Right kidney (tissue), 1 donor: ENCODE data around the gene CEP68.
"Not testable (repeated sequence)": the region's sequence is repeated elsewhere in the genome, so short reads cannot be mapped to it uniquely, and the experiment has no call there.

ENCODE experiments used
- DNase-seq: peaks from one replicate; pipeline ENCODE4 v3.0.0-alpha.2; 2016

The CEP68 gene

DNA sequence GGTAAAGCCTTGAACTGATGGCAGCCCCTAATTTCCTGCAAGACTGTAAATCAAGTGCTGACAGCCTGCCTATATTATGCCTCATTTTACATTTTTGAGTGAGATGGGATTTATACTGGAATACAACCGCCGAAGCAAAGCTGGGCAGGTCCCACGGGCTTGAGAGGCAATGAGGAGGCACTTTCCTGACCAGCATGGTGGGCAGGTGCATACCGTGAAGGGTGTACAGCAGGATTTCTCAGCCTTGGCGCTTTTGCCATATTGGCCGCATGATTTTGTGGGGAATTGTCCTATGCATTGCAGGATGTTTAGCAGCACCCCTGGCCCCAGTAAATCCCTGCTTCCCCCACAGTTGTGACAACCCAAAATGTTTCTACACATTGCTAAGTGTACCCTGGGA is 22.8 kb downstream of the CEP68 start:
- DNase-seq = no peak

DNA sequence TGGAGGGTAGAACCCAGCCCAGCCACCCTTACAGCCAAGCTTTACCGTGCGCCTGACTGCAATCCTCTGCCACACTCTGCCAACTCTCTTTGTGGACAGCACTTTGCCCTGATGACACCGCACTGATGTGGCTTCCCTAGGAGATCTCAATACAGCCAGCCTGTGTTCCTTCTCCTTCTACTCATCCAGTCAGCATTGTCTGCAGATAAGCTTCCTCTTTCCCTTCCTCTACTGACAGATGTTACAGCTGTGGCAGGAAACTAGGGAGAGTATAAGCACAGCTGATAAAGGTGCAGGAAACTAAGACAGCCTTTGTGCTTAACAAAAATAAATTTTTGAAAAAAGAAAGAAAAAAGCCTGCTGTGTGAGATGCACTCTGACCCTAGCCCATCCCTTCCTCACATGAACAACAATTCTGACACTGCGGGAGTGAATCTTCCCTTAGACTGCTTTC is 25.0 kb downstream of the CEP68 start:
- no peak for DNase-seq

GRCh38 chr2:65085148-65085547 is 28.9 kb downstream of the CEP68 start:
- no peak for DNase-seq

DNA sequence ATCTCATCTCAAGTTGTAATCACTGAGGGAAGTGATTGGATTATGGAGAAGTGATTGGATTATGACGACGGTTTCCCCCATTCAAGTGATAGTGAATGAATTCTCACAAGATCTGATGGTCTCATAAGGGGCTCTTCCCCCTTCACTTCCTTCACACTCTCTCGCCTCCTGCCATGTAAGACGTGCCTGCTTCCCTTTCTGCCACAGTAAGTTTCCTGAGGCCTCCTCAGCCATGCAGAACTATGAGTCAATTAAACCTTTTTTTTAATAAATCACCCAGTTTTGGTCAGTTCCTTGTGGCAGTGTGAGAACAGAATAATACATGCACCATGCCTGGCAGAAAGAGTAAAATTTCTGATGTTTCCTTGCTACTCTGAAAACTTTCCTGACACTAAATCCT is 36.6 kb downstream of the CEP68 start:
- no peak for DNase-seq

- no peak for DNase-seq
These were observed 37.0 kb downstream of the CEP68 start for GRCh38 chr2:65093211-65093610.

GRCh38 chr2:65096948-65097347 is 40.7 kb downstream of the CEP68 start:
- DNase-seq = no peak

DNA sequence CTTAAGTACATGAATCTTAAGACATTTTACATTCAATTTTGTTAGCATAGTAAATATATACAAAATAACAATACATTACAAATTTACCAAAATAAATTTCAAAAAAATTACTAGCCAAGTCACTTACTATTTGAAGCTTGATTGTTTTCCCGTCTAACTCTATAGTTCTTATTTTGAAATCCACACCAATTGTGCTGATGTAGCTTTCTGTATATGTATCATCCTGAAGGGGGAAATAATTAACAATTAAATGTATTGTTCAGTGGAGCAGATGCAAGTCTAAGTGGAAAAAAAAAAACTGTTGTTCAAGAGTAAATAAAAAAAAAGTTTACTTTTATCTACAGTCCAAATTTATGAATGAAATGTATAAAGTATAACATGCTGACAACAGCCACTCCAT is 41.6 kb downstream of the CEP68 start:
- DNase-seq = no peak

DNA sequence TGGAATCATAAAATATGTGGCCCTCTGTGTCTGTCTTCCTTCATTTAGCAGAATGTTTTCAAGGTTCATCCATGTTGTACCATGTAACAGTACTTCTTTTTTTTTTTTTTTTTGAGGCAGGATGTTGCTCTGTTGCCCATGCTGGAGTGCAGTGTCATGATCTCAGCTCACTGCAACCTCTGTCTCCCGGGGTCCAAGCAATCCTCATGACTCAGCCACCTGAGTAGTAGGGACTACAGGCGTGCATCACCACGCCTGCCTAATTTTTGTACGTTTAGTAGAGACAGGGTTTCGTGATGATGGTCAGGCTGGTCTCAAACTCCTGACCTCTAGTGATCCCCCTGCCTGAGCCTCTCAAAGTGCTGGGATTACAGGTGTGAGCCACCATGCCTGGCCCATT is 42.5 kb downstream of the CEP68 start:
- no peak for DNase-seq

- DNase-seq = no peak
These were observed 44.9 kb downstream of the CEP68 start for GRCh38 chr2:65101071-65101470.

- DNase-seq = no peak
These were observed 46.9 kb downstream of the CEP68 start for GRCh38 chr2:65103013-65103715.

DNA sequence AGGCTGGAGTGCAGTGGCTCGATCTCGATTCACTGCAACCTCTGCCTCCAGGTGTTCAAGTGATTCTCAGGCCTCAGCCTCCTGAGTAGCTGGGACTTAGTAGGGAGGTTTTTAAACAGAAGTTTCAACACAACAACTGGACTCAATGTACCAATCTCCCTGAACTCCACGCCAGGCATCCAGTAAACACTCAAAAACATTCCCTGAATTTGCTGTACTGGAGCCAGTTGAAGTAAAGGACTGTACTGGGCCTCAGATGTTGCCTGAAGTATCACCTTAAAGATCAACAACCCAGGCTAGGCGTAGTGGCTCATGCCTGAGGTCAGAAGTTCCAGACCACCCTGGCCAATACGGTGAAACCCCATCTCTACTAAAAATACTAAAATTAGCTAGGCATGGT is 51.3 kb downstream of the CEP68 start:
- no peak for DNase-seq

GRCh38 chr2:65108780-65109179 is 52.6 kb downstream of the CEP68 start:
- no peak for DNase-seq

- no peak for DNase-seq
These were observed 56.4 kb downstream of the CEP68 start for GRCh38 chr2:65112633-65113032.

DNA sequence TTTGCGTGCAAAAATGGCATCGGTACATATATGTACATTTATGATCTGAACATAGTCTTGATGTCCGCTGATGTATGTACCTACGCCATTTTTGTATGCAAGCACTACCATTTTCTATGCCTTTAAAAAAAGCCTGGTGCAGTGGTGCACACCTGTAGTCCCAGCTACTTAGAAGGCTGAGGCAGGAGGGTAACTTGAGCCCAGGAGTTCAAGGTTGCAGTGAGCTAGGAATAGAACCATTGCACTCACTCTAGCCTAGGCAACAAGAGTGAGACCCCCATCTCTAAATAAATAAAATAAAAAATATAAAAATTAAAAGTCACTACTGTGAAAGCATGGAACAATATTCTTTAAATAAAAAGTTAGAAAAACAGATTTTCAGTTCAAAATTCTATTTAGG is 57.0 kb downstream of the CEP68 start:
- DNase-seq = no peak

- DNase-seq = no peak
These were observed 57.6 kb downstream of the CEP68 start for GRCh38 chr2:65113816-65114215.

- DNase-seq = no peak
These were observed 58.7 kb downstream of the CEP68 start for GRCh38 chr2:65114921-65115320.

- DNase-seq = no peak
These were observed 60.4 kb downstream of the CEP68 start for GRCh38 chr2:65116645-65117044.

DNA sequence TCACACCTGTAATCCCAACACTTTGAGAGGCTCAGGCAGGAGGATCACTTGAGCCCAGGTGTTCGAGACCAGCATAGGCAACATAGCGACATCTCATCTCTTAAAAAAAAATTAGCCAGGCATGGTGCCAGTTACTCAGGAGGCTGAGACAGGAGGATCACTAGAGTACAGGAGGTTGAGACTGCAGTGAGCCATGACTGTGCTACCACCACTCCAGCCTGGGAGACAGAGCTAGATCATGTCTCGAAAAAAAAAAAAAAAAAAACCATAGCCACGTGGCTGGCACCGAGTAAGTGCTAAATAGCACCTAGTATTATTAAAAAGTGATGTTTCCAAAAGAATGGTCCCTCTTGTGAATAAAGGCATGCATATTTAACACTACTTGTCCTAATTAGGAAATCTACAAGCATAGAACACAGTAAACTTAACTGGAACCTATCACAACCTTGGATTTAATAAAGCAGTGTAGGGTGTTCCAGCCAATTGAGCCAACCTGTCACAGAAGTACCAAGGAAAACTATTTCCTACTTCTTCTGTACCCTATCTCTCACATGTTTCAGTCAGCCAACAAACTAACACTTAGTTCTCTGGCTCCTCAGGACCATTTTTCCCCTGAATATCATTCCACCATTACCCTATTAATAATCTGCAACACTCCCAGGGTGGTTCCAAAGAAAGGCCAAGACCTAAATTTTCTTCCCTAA is 64.9 kb downstream of the CEP68 start:
- DNase-seq = no peak

- DNase-seq = no peak
These were observed 66.1 kb downstream of the CEP68 start for GRCh38 chr2:65122313-65122712.

GRCh38 chr2:65125457-65125856 is 69.2 kb downstream of the CEP68 start:
- DNase-seq = not testable (repeated sequence)

- no peak for DNase-seq
These were observed 72.3 kb downstream of the CEP68 start for GRCh38 chr2:65128297-65129190.

- peak; percentile 71 for DNase-seq
These were observed 73.1 kb downstream of the CEP68 start for GRCh38 chr2:65129286-65129825.
